ENCODE measurements around the gene CEACAM19.

Gene CEACAM19

GRCh38 chr19:44701228-44701627, 29.9 kb downstream of the CEACAM19 start:
- in situ Hi-C loops (cut with MboI; ENCODE audit: low pct_unique_long_range_greater_than_20kb, low sequenced_read_pairs, unreplicated experiment) = no loop called here

GRCh38 chr19:44702551-44703176, 31.4 kb downstream of the CEACAM19 start:
- no peak for DNase-seq (ENCODE audit: low spot score)
- TF ChIP-seq, protein P1, sequence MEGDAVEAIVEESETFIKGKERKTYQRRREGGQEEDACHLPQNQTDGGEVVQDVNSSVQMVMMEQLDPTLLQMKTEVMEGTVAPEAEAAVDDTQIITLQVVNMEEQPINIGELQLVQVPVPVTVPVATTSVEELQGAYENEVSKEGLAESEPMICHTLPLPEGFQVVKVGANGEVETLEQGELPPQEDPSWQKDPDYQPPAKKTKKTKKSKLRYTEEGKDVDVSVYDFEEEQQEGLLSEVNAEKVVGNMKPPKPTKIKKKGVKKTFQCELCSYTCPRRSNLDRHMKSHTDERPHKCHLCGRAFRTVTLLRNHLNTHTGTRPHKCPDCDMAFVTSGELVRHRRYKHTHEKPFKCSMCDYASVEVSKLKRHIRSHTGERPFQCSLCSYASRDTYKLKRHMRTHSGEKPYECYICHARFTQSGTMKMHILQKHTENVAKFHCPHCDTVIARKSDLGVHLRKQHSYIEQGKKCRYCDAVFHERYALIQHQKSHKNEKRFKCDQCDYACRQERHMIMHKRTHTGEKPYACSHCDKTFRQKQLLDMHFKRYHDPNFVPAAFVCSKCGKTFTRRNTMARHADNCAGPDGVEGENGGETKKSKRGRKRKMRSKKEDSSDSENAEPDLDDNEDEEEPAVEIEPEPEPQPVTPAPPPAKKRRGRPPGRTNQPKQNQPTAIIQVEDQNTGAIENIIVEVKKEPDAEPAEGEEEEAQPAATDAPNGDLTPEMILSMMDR (IDR thresholded peaks at IDR 0.05; ENCODE audit: extremely low read depth, insufficient read depth, missing control alignments) = no peak
- in situ Hi-C loops (cut with MboI; ENCODE audit: low pct_unique_long_range_greater_than_20kb, low sequenced_read_pairs, unreplicated experiment) = no loop called here

More at GRCh38 chr19:44701228-44701627, 29.9 kb downstream of the CEACAM19 start:
- no peak for DNase-seq (ENCODE audit: low spot score)
- TF ChIP-seq, protein P1 (IDR thresholded peaks at IDR 0.05; ENCODE audit: extremely low read depth, insufficient read depth, missing control alignments) = no peak

DNA sequence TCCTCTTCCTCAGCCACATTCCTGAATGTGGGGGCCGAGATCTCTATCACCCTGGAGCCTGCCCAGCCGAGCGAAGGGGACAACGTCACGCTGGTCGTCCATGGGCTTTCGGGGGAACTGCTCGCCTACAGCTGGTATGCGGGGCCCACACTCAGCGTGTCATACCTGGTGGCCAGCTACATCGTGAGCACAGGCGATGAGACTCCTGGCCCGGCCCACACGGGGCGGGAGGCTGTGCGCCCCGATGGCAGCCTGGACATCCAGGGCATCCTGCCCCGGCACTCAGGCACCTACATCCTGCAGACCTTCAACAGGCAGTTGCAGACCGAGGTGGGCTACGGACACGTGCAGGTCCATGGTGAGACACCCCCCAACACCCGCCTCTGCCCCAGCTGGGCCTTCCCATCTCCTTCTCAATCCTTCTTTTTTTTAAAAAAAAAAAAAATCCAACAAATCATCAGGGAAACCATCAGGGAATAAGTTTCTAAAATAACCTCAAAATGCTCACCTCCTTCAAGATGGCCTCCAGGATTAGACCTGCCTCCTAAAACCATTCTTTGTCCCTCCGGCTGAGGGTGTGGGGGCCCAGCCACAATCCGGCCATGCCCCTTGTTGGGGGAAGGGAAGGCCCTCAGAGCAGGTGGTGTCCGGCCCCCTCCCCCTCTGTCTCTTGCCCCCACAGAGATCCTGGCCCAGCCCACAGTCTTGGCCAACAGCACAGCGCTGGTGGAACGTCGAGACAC, 32.2 kb downstream of the CEACAM19 start:
- in situ Hi-C loops (cut with MboI; ENCODE audit: low pct_unique_long_range_greater_than_20kb, low sequenced_read_pairs, unreplicated experiment) = no loop called here
- DNase-seq (ENCODE audit: low spot score) = no peak
- TF ChIP-seq, protein P1 (IDR thresholded peaks at IDR 0.05; ENCODE audit: extremely low read depth, insufficient read depth, missing control alignments) = no peak

DNA sequence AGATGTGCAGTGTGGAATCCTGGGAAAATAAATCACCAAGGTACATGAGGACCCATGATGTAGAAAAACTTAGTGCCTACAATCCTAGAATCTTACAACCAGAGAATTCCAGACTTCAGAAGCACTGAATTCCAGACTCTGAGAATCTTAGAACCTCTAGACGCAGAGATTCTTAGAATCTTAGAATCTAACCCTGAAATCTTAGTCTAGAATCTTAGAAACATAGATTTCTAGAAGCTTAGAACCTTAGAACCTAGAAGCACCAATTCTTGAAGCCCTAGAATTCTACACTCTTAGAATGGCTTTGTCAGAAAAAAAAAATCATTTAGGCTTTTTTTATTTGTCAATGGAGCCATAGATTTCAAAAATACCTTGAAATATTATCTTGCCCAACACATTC, 33.7 kb downstream of the CEACAM19 start:
- in situ Hi-C loops (cut with MboI; ENCODE audit: low pct_unique_long_range_greater_than_20kb, low sequenced_read_pairs, unreplicated experiment) = no loop called here
- TF ChIP-seq, protein P1 (IDR thresholded peaks at IDR 0.05; ENCODE audit: extremely low read depth, insufficient read depth, missing control alignments) = no peak
- no peak for DNase-seq (ENCODE audit: low spot score)

DNA sequence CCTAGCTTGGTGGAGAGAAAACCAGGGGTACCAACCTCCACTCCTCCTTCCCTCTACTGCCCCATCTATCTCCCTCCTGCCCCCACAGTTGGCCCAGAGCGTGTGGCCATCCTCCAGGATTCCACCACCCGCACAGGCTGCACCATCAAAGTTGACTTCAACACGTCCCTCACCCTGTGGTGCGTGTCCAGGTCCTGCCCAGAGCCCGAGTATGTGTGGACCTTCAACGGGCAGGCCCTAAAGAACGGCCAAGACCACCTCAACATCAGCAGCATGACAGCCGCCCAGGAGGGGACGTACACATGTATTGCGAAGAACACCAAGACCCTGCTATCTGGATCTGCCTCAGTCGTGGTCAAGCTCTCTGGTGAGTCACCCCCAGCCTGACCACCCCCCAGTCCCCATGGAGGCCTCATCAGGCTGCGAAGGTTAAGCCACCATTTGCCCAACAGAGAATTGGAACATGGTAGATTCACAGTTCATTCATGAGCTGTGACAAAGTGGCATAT, 34.3 kb downstream of the CEACAM19 start:
- TF ChIP-seq, protein P1 (IDR thresholded peaks at IDR 0.05; ENCODE audit: extremely low read depth, insufficient read depth, missing control alignments) = no peak
- in situ Hi-C loops (cut with MboI; ENCODE audit: low pct_unique_long_range_greater_than_20kb, low sequenced_read_pairs, unreplicated experiment) = no loop called here
- DNase-seq (ENCODE audit: low spot score) = no peak

DNA sequence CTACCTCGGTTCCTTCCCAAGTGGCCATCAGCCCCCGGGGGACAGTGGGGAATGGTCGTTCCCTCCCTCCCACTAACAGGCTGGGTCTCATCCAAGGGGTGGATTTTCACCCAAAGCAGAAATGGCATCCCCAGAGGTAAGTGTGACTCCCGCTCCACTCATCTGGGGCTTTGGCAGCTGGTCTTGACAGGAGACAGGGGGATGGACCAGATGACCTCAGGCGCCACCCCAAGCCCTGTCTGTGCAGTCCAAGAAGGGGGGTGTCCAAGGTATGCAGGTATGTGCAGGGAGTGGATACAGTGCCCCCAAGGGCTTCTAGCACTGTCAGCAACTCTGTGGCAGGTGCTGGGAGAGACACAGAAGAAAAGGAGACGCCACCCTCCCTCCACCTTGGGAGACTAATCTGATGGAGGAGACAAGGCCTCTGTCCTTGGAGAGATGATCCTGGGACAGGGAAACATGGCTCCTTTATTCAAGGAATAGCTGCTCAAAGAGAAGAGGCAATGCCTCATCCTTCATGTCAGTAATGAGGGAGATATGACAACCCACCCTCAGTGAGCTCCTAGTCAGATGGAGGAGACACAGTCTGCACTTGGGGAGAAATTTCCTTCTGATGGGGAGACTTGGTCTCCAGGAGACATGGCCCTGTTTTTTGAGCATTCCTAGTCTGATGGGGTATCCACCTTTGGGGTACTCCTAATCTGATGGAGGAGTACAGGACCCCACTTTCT, 35.4 kb downstream of the CEACAM19 start:
- TF ChIP-seq, protein P1 (IDR thresholded peaks at IDR 0.05; ENCODE audit: extremely low read depth, insufficient read depth, missing control alignments) = no peak
- no peak for DNase-seq (ENCODE audit: low spot score)
- in situ Hi-C loops (cut with MboI; ENCODE audit: low pct_unique_long_range_greater_than_20kb, low sequenced_read_pairs, unreplicated experiment) = no loop called here

Data from GM13977 (cell line).